ENCODE results near the gene CRELD2.

The CRELD2 gene

GRCh38 chr22:49930596-49931412 lies 12.4 kb downstream of the CRELD2 start:
- H3K27ac ChIP-seq (ENCODE audit: low read length) = no peak overlapping the region

GRCh38 chr22:49933236-49934159 lies 15.1 kb downstream of the CRELD2 start:
- Histone ChIP-seq H3K36me3 (replicated peaks; ENCODE audit: insufficient read depth, low read length) (no peaks in the 10 kb centered on the region), H3K27me3 (replicated peaks; ENCODE audit: insufficient read depth, low read length) (no peaks in the 10 kb centered on the region), H3K4me3 (ENCODE audit: low read length) (no peak overlapping the region), H2AFZ (ENCODE audit: low read length) (no peak overlapping the region), H3K9me2 (replicated peaks; ENCODE audit: insufficient read depth, low read length) (no peaks in the 10 kb centered on the region), H3F3A (ENCODE audit: insufficient read depth, low read length) (peaks cover 26% of the 10 kb centered on the region; the same call in 1 of the 2 replicates), H3K4me1 (ENCODE audit: low read length) (peaks cover 35% of the 10 kb centered on the region), H3K9me3 (replicated peaks; ENCODE audit: insufficient read depth, low read length) (no peaks in the 10 kb centered on the region), H4K20me1 (ENCODE audit: insufficient read depth, low read length) (no peaks in the 10 kb centered on the region), H3K79me2 (ENCODE audit: low read length) (no peaks in the 10 kb centered on the region), H3K9ac (ENCODE audit: low read length) (no peak overlapping the region), H3K27ac (ENCODE audit: low read length) (no peak overlapping the region), H3K4me2 (ENCODE audit: low read depth, low read length) (no peak overlapping the region)
- TF ChIP-seq CTCF (IDR thresholded peaks at IDR 0.05; ENCODE audit: low read length) = no peak
- no peak for TF ChIP-seq EZH2 (optimal IDR thresholded peaks at IDR 0.05; ENCODE audit: low read depth, low read length)
- no peak for TF ChIP-seq EZH2phosphoT487 (IDR thresholded peaks at IDR 0.05; ENCODE audit: low read length)
- DNase-seq = no peak

More at GRCh38 chr22:49930596-49931412, 12.4 kb downstream of the CRELD2 start:
- Histone ChIP-seq H3K36me3 (replicated peaks; ENCODE audit: insufficient read depth, low read length) (no peaks in the 10 kb centered on the region), H3K4me2 (ENCODE audit: low read depth, low read length) (peak overlapping the region; percentile 24; the same call in 1 of the 2 replicates), H3K27me3 (replicated peaks; ENCODE audit: insufficient read depth, low read length) (no peaks in the 10 kb centered on the region), H3K9ac (ENCODE audit: low read length) (no peak overlapping the region), H3F3A (ENCODE audit: insufficient read depth, low read length) (peaks cover 25% of the 10 kb centered on the region), H3K4me1 (ENCODE audit: low read length) (peaks cover 27% of the 10 kb centered on the region), H4K20me1 (ENCODE audit: insufficient read depth, low read length) (no peaks in the 10 kb centered on the region), H3K9me2 (replicated peaks; ENCODE audit: insufficient read depth, low read length) (no peaks in the 10 kb centered on the region), H2AFZ (ENCODE audit: low read length) (0 out of 2 replicates have a peak overlapping the region, but pooled peaks have one; percentile 27), H3K79me2 (ENCODE audit: low read length) (no peaks in the 10 kb centered on the region), H3K4me3 (ENCODE audit: low read length) (no peak overlapping the region), H3K9me3 (replicated peaks; ENCODE audit: insufficient read depth, low read length) (no peaks in the 10 kb centered on the region)
- peak; percentile 69 for DNase-seq
- TF ChIP-seq EZH2 (optimal IDR thresholded peaks at IDR 0.05; ENCODE audit: low read depth, low read length) (no peak), CTCF (IDR thresholded peaks at IDR 0.05; ENCODE audit: low read length) (peak; percentile 77), EZH2phosphoT487 (IDR thresholded peaks at IDR 0.05; ENCODE audit: low read length) (no peak)

- Histone ChIP-seq H3K9me3 (replicated peaks; ENCODE audit: insufficient read depth, low read length) (no peaks in the 10 kb centered on the region), H3K79me2 (ENCODE audit: low read length) (no peaks in the 10 kb centered on the region), H3K9ac (ENCODE audit: low read length) (peak overlapping the region; percentile 55), H4K20me1 (ENCODE audit: insufficient read depth, low read length) (no peaks in the 10 kb centered on the region), H3K36me3 (replicated peaks; ENCODE audit: insufficient read depth, low read length) (no peaks in the 10 kb centered on the region), H3K27ac (ENCODE audit: low read length) (no peak overlapping the region), H3K4me3 (ENCODE audit: low read length) (peak overlapping the region; percentile 56; the same call in 1 of the 2 replicates), H3K4me1 (ENCODE audit: low read length) (peaks cover 35% of the 10 kb centered on the region), H3K4me2 (ENCODE audit: low read depth, low read length) (peak overlapping the region; percentile 91; the same call in 1 of the 2 replicates), H3K27me3 (replicated peaks; ENCODE audit: insufficient read depth, low read length) (no peaks in the 10 kb centered on the region), H2AFZ (ENCODE audit: low read length) (no peak overlapping the region), H3K9me2 (replicated peaks; ENCODE audit: insufficient read depth, low read length) (no peaks in the 10 kb centered on the region), H3F3A (ENCODE audit: insufficient read depth, low read length) (peaks cover 26% of the 10 kb centered on the region; the same call in 1 of the 2 replicates)
- no peak for DNase-seq
- TF ChIP-seq CTCF (IDR thresholded peaks at IDR 0.05; ENCODE audit: low read length) (no peak), EZH2phosphoT487 (IDR thresholded peaks at IDR 0.05; ENCODE audit: low read length) (no peak), EZH2 (optimal IDR thresholded peaks at IDR 0.05; ENCODE audit: low read depth, low read length) (no peak)
Measured at GRCh38 chr22:49934160-49934890, 15.9 kb downstream of the CRELD2 start.

Data from MM.1S (cell line).